Kidney (tissue), 14 donors: ENCODE results near the gene RBP4. TPM values are rescaled to one million over a fixed set of nuclear protein-coding genes. Genes with fewer than 3 reads are reported as not detected.

Source experiments
- DNase-seq, 5 donors: peaks; one replicate each; pipeline ENCODE4 v3.0.0-alpha.2; 2013 to 2020
- FAIRE-seq: peaks from 2 replicates; lab custom pipeline; 2012; peaks lifted over from hg19 to GRCh38; lab: Jason Lieb, UNC
- H3K27ac ChIP-seq, 2 donors: one replicate each; pipeline ENCODE4 v1.7.0; 2013; ENCODE audit warnings: low read depth in 2 of 2, low read length in 2 of 2, inconsistent platforms in 1 of 2
- H3K27me3 ChIP-seq: one replicate; pipeline ENCODE4 v1.7.1; 2013; ENCODE audit warnings: low read length, inconsistent platforms; ENCODE audit not compliant: control insufficient read depth, insufficient read depth
- H3K36me3 ChIP-seq, 3 donors: one replicate each; pipeline versions ENCODE4 v1.7.0 to v1.7.1; 2013; ENCODE audit warnings: low read length in 3 of 3, control low read depth in 1 of 3, inconsistent platforms in 1 of 3; ENCODE audit not compliant: insufficient read depth in 3 of 3, control insufficient read depth in 2 of 3
- H3K4me1 ChIP-seq, 3 donors: one replicate each; pipeline versions ENCODE4 v1.7.0 to v1.7.1; 2013; ENCODE audit warnings: low read length in 3 of 3, inconsistent platforms in 1 of 3, low read depth in 1 of 3; ENCODE audit not compliant: control insufficient read depth in 2 of 3, insufficient read depth in 2 of 3
- H3K4me3 ChIP-seq, 3 donors: one replicate each; pipeline versions ENCODE4 v1.7.0 to v1.8.1; 2013; ENCODE audit warnings: low read length in 3 of 3, control low read depth in 1 of 3, inconsistent platforms in 1 of 3
- H3K9ac ChIP-seq, 3 donors: one replicate each; pipeline versions ENCODE4 v1.7.0 to v1.7.1; 2013; ENCODE audit warnings: low read length in 3 of 3, control low read depth in 1 of 3, inconsistent platforms in 1 of 3
- H3K9me3 ChIP-seq, 3 donors: one replicate each; pipeline versions ENCODE4 v1.7.0 to v1.7.1; 2013; ENCODE audit warnings: low read length in 3 of 3, control low read depth in 1 of 3, inconsistent platforms in 1 of 3; ENCODE audit not compliant: control insufficient read depth in 2 of 3, insufficient read depth in 1 of 3
- CTCF ChIP-seq: IDR thresholded peaks from 3 replicates; pipeline ENCODE4 v1.5.1; 2012; ENCODE audit warnings: mild to moderate bottlenecking, moderate library complexity, borderline replicate concordance; ENCODE audit not compliant: insufficient read depth; ENCODE audit errors: extremely low read depth
- intact Hi-C: fragments of 100-400 bp; cut with DNase I; formaldehyde crosslinking; loops from one replicate; pipeline ENCODE4 v1.11.1; 2022
- polyA plus RNA-seq: library from polyadenylated mRNA; stranded (reverse); fragments of 350-450 nt; fragmentation: Illumina TruSeq; extraction: RNeasy Lipid Tissue Mini Kit (QIAGEN cat#74804); gene quantifications from one replicate; pipeline ENCODE4 v1.2.3, GENCODE V29; 2014; ENCODE audit warnings: low read depth, low replicate concordance; ENCODE audit not compliant: insufficient read depth
- total RNA-seq: library from RNA; stranded (reverse); fragmentation: NEBNext Ultra II Directional; extraction: Animal tissue kit (Norgen Biotek cat#: 25700); gene quantifications from one replicate; pipeline ENCODE4 v1.2.1, GENCODE V29; 2021
- donor health status: control.
- donor health status: control.
- donor health status: control.
- donor health status: control.
- donor health status: control.
- donor health status: DM: yes; HTN: yes; CAD: no.
- donor health status: Normal renal cell carcinoma (clear cell type).

Gene RBP4
- total and polyA plus RNA-seq, 2 donors from 2014 or later, result 24.3 to 77.4 TPM

DNA sequence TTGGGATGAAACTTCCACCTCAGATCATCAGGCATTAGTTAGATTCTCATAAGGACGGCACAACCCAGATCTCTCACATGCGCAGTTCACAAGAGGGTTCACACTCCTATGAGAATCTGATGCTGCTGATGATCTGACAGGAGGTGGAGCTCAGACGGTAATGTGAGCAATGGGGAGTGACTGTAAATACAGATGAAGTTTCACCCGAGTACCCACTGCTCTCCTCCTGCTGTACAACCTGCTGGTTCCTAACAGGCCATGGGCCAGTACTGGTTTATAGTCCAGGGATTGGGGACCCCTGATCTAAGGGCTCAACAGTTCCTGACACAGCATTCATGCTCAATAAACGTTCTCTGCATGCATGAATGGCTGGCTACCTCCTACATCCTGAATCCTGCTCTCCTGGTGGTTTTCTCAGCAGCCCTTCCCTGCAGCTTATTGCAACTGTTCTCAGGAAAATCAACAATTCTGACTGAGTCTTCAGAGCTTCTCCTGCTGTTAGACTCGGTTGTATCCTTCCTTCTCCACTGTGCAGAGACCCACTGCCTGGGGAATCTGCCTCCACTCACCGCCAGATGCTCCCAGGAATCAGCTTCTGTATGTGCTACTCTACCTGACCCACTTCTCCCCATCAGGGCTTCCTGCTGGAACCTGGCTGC, 28.7 kb upstream of the RBP4 start:
- no peak for TF ChIP-seq CTCF
- intact Hi-C loops, result no loop called here
- DNase-seq (peak in 4 of 5 donors; percentile 22 to 54 (median 42)), FAIRE-seq (no peak)
- H3K36me3 ChIP-seq, result no peaks in the 10 kb centered on the region
- H3K4me3 ChIP-seq, result no peak overlapping the region
- no peak overlapping the region for H3K27ac ChIP-seq
- H3K4me1 ChIP-seq, result no peaks in the 10 kb centered on the region
- no peaks in the 10 kb centered on the region for H3K27me3 ChIP-seq
- H3K9me3 ChIP-seq, result no peaks in the 10 kb centered on the region
- no peak overlapping the region for H3K9ac ChIP-seq

GRCh38 chr10:93628858-93629257, 27.8 kb upstream of the RBP4 start:
- Histone ChIP-seq H3K9me3 (no peaks in the 10 kb centered on the region), H3K4me1 (no peaks in the 10 kb centered on the region), H3K36me3 (no peaks in the 10 kb centered on the region), H3K4me3 (no peak overlapping the region), H3K9ac (no peak overlapping the region), H3K27me3 (no peaks in the 10 kb centered on the region), H3K27ac (no peak overlapping the region)
- peak in 2 of 5 donors; percentile 10 to 13 for DNase-seq
- intact Hi-C loops, result no loop called here
- no peak for TF ChIP-seq CTCF
- no peak for FAIRE-seq

DNA sequence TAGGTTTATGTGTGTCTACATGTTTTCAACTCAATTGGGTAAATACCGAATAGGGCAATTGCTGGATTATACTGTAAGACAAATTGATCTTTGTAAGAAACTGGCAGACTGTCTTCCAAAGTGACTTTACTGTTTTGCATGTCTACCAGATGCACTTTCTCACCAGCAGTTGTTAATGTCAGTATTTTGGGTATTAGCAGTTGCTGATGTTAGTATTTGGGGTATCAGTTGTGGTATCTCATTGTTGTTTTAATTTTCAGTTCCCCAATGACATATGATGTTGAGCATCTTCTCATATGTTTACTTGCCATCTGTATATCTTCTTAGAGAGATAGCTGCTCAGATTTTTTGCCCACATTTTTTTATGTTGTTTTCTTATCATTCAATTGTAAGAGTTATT, 21.9 kb upstream of the RBP4 start:
- no peak for TF ChIP-seq CTCF
- FAIRE-seq (no peak), DNase-seq (no peak)
- no peak overlapping the region for H3K9ac ChIP-seq
- no peaks in the 10 kb centered on the region for H3K9me3 ChIP-seq
- intact Hi-C loops, result no loop called here
- no peaks in the 10 kb centered on the region for H3K4me1 ChIP-seq
- H3K27me3 ChIP-seq, result no peaks in the 10 kb centered on the region
- no peaks in the 10 kb centered on the region for H3K36me3 ChIP-seq
- no peak overlapping the region for H3K27ac ChIP-seq
- no peak overlapping the region for H3K4me3 ChIP-seq

DNA sequence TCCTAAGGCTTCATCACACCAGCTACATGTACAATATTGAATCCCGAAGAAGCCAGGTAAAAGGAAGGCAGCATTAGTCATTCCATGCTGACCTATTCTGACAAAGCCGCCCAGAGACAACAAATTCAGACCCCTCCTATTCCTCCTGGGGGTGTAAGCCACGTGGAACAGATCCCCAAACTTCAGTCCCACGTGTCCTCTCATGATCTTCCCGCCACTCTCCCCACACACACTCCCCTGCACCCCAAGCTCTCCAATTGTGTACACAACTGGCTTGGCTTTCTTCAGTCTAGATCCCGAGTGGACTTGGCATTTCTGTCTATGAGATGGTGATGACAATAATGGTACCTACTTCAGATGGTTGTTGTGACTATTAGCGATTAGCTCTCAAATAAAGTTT, 19.9 kb upstream of the RBP4 start:
- Histone ChIP-seq H3K4me3 (no peak overlapping the region), H3K9ac (no peak overlapping the region), H3K4me1 (no peaks in the 10 kb centered on the region), H3K27me3 (no peaks in the 10 kb centered on the region), H3K36me3 (no peaks in the 10 kb centered on the region), H3K27ac (no peak overlapping the region), H3K9me3 (no peaks in the 10 kb centered on the region)
- intact Hi-C loops, result no loop called here
- no peak for TF ChIP-seq CTCF
- FAIRE-seq (no peak), DNase-seq (no peak)
